Muscle of leg (tissue), 11 donors: ENCODE results near the gene SRPX2. TPM values are rescaled to one million over a fixed set of nuclear protein-coding genes. Genes with fewer than 3 reads are reported as not detected.
"Not testable (repeated sequence)": the region's sequence is repeated elsewhere in the genome, so short reads cannot be mapped to it uniquely, and the experiment has no call there.

ENCODE experiments used
- DNase-seq: peaks from one replicate; pipeline ENCODE4 v3.0.0; 2013
- H3K27ac ChIP-seq: one replicate; pipeline ENCODE4 v1.5.1; 2013; ENCODE audit warnings: mild to moderate bottlenecking, low read length, control low read depth
- H3K27me3 ChIP-seq: one replicate; pipeline ENCODE4 v1.6.1; 2013; ENCODE audit warnings: low read length; ENCODE audit not compliant: control insufficient read depth, insufficient read depth
- H3K36me3 ChIP-seq: one replicate; pipeline ENCODE4 v1.6.1; 2013; ENCODE audit warnings: low read length; ENCODE audit not compliant: control insufficient read depth, insufficient read depth
- H3K4me1 ChIP-seq: one replicate; pipeline ENCODE4 v1.6.1; 2013; ENCODE audit warnings: low read length; ENCODE audit not compliant: control insufficient read depth, insufficient read depth
- H3K4me3 ChIP-seq: one replicate; pipeline ENCODE4 v1.5.1; 2013; ENCODE audit warnings: low read length, control low read depth
- H3K9me3 ChIP-seq: replicated peaks from 2 replicates; pipeline ENCODE4 v1.6.1; 2013; ENCODE audit warnings: low read depth, low read length; ENCODE audit not compliant: control insufficient read depth
- WGBS: methylation state at CpG from one replicate; pipeline ENCODE4 v1.1.5; 2013; ENCODE audit warnings: missing lambda C conversion rate; ENCODE audit not compliant: insufficient coverage; 5-methylcytosine and 5-hydroxymethylcytosine counted together
- polyA plus RNA-seq, 8 donors: library from polyadenylated mRNA; unstranded; fragments of 120-200 nt; gene quantifications; one replicate each; pipeline versions ENCODE4 v1.2.1 to v1.2.3, GENCODE V29; 2013; ENCODE audit warnings: inconsistent platforms in 1 of 8, low replicate concordance in 1 of 8; ENCODE audit not compliant: insufficient read length in 8 of 8, insufficient read depth in 1 of 8
- total RNA-seq: library from RNA; stranded (reverse); fragments of 120-200 nt; gene quantifications from one replicate; pipeline ENCODE4 v1.2.4, GENCODE V29; 2013

SRPX2 gene
- total and polyA plus RNA-seq, 9 donors = 17.8 to 41.0 (median 27.4) TPM

GRCh38 chrX:100719139-100719538 lies 75.1 kb downstream of the SRPX2 start:
- Histone ChIP-seq H3K4me1 (no peaks in the 10 kb centered on the region), H3K4me3 (no peak overlapping the region), H3K36me3 (no peaks in the 10 kb centered on the region), H3K9me3 (no peaks in the 10 kb centered on the region), H3K27me3 (peaks cover 10% of the 10 kb centered on the region), H3K27ac (no peak overlapping the region)
- WGBS = no CpG with 5 or more reads among the region's 2 CpGs
- DNase-seq = no peak

GRCh38 chrX:100720301-100720700 lies 76.3 kb downstream of the SRPX2 start:
- no peak overlapping the region for H3K27ac ChIP-seq
- no peaks in the 10 kb centered on the region for H3K36me3 ChIP-seq
- WGBS = no CpG with 5 or more reads among the region's 2 CpGs
- H3K27me3 ChIP-seq = peaks cover 8% of the 10 kb centered on the region
- no peak overlapping the region for H3K4me3 ChIP-seq
- peak; percentile 2 for DNase-seq
- no peaks in the 10 kb centered on the region for H3K4me1 ChIP-seq
- H3K9me3 ChIP-seq = no peaks in the 10 kb centered on the region

GRCh38 chrX:100721328-100721727 lies 77.3 kb downstream of the SRPX2 start:
- Histone ChIP-seq H3K36me3 (no peaks in the 10 kb centered on the region), H3K9me3 (no peaks in the 10 kb centered on the region), H3K4me1 (no peaks in the 10 kb centered on the region), H3K27ac (no peak overlapping the region), H3K4me3 (no peak overlapping the region), H3K27me3 (peaks cover 6% of the 10 kb centered on the region)
- DNase-seq = no peak

GRCh38 chrX:100724006-100724405 lies 80.0 kb downstream of the SRPX2 start:
- not testable (repeated sequence) for H3K4me3 ChIP-seq, H3K9me3 ChIP-seq, H3K27me3 ChIP-seq, H3K27ac ChIP-seq, DNase-seq, H3K36me3 ChIP-seq, H3K4me1 ChIP-seq
- WGBS = 100% methylated on average over 3 of the region's 30 CpGs

Other genes with a start within 250 kb of the SRPX2 start
- gene PCDH19, start 233.9 kb upstream of the SRPX2 start, total RNA-seq = 1.9 TPM
- 10 to 100 TPM in 1 of 8 donors, 1 to 10 TPM in 7; 2.7 to 10.0 (median 4.0) TPM for gene PCDH19, start 233.9 kb upstream of the SRPX2 start, polyA plus RNA-seq
- 713 TPM for gene TNMD, start 59.3 kb upstream of the SRPX2 start, total RNA-seq
- gene TNMD, start 59.3 kb upstream of the SRPX2 start, polyA plus RNA-seq = 100 to 1,000 TPM in 4 of 8 donors, 10 to 100 TPM in 4; 50.0 to 917 (median 162) TPM
- 29.6 TPM for gene TSPAN6, start 7.4 kb upstream of the SRPX2 start, total RNA-seq
- 10 to 100 TPM; 25.5 to 39.5 (median 30.9) TPM for gene TSPAN6, start 7.4 kb upstream of the SRPX2 start, polyA plus RNA-seq
- 3.0 TPM for gene SYTL4, start 87.9 kb downstream of the SRPX2 start, total RNA-seq
- gene SYTL4, start 87.9 kb downstream of the SRPX2 start, polyA plus RNA-seq = 1 to 10 TPM; 5.4 to 10.0 (median 7.3) TPM
- 8.4 TPM for gene CSTF2, start 176.2 kb downstream of the SRPX2 start, total RNA-seq
- gene CSTF2, start 176.2 kb downstream of the SRPX2 start, polyA plus RNA-seq = 10 to 100 TPM in 6 of 8 donors, 1 to 10 TPM in 2; 9.1 to 12.9 (median 11.2) TPM
- not detected for gene NOX1, start 230.2 kb downstream of the SRPX2 start, total RNA-seq
- gene NOX1, start 230.2 kb downstream of the SRPX2 start, polyA plus RNA-seq = under 1 TPM; 0.04 to 0.38 (median 0.19) TPM